HG03442 (cell line): ENCODE data around the gene ZDHHC1.

Experiments
- ATAC-seq: cut with Tn5 transposase; IDR thresholded peaks from one replicate; pipeline ENCODE4 v1.9.1; 2021; ENCODE audit warnings: mild to moderate bottlenecking, moderate library complexity; ENCODE audit not compliant: unreplicated experiment

The ZDHHC1 gene

DNA sequence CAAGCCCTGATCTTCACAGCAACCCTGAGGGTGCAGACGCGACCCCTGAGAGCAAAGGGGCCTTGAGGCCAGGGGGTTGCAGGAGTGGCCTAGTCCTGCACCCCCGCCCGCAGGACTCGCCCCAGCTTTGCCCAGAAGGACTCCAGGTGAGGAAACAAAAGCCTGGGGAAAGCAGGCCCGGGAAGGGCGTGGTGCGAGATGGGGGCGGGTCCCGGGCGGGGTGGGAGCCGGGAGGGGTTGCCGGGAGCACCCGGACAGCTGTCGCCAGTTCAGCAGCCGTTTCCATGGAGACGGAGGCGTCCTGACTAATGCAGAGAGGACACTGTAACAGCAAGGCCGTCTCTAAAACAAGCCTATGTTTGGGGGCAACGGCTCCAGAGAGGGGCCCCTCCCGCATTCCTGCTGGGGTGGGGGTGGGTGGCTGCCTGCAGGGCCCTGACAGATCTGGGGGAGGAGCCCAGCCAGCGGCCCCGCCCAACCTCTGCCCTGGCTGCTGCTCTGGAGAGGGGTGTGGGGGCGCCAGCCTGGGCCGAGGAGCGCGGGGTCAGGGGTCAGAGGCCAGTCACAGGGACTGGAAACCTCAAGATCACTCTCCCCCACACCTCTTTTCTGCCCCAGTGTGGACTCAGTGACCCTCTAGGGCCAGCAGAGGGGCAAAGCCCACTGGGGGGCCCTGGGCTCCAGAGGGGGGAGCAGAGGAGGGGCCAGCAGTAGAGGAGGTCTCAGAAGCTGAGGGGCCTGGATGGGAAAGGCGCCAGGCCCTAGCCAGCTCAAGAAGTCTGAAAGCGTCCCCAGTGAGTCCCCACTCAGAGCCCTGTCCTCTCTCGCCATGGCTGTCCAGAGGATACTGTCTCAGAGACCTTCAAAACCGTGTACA, 19.9 kb downstream of the ZDHHC1 start:
- no peak for ATAC-seq

DNA sequence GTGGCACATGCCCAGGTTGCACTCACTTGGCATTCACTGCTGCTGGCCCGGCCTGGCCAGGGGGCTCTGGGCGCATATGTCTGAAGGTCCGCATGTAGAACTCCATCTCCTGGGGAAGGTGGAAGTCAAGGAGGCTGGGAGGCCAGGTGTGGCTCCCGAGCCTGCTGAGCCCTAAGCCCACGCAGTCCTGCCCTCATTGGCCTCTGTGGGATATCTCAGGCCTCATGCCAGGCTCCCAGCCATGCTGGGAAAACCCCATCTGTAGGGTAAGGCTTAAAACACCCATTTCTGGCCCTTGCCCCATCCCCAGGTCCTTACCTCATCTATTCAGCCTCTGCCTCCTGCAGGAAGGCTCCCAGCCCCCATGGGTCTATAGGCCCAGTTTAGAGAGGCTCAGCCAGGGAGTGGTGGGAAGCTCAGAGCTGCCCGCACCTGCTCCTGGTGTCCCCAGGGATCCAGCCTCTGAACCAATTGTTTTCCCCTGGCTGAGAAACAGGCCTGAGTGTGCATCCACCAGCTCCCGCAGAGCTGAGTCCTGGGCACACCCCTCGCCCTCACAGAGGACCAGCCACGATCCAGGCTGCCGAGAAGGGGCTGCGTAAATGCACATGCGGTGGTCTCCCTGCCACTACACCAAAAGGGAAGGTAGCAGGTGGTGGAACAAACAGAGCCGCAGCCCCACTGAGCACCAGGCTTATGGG, 20.7 kb downstream of the ZDHHC1 start:
- ATAC-seq, result no peak

DNA sequence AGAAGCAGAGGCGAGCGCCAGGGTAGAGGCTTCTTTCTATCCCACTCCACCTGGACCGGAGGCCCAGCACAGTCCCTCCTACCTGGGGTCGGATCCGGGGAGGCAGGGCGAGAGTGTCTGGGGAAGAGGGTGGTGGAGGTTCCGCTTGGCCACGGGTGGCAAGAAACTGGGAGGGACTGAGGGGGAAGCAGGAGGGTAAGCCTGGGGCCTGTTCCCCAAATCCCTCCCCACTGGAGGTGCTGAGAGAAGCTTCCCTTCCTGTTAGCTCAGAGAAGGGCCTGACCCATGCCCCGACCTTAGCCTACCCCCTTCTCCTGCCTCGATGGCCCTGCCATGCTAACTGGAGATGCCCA, 21.2 kb downstream of the ZDHHC1 start:
- no peak for ATAC-seq

DNA sequence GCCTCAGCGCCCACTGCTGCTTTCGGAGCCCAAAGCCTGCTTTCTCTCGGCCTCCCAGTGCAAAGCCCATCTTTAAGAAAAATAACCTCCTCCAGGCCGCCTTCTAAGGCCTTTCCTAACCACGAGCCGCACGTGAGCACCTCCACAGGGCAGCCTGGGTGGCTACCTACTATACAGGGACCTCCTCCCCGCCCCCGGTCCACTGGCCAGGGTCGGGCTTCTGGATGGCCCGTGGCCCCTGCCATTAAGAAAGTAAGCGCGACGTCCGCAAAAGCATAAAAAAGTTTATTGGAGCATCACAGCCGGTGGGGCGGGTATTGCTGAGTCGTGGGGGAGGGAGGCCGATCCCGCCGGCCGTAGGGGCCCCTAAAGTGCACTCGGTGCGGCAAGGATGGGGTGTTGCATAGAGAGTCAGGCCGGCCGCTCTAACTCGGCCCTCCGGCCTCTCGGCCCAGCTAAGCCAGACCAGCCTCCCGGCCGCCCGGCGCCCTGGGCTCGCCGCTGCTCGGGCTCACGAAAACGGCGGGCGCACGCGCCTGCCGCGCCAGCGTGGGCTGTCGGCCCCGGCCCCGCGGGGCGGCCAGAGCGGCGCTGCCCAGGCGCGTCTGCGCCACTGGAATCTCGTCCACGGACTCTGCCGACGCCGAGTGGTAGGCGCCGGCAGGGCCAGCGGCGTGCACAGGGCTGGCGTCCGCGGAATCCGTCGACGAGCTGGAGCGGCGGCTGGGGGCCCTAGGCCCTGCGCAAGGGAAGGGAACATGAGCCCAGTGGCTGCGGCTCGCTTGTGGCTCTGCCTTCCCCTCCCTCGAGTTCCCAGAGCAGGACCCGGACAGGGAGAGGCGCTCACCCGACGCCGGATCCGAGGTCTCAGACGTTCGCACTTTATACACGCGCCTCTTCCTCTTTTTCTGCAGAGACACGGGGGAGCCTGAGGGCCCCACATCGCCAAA, 21.8 kb downstream of the ZDHHC1 start:
- no peak for ATAC-seq

DNA sequence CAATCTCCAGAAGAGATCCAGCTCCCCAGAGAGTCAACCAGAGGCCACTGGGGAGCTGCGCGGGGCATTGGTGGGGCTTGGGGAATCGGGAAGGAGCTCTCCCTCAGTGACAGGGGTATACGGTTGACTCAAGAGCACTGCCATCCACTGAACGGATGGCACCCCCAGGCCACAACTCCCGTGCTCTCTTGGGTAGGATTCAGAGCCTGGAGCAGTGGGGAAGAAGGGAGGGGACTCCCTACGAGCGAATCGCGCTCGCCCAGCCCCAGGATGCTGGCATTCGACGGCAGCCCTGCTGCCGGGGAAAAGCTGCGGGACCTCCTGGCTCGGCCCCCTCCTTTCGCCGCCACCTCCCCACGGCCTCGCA, 22.5 kb downstream of the ZDHHC1 start:
- ATAC-seq, result no peak

DNA sequence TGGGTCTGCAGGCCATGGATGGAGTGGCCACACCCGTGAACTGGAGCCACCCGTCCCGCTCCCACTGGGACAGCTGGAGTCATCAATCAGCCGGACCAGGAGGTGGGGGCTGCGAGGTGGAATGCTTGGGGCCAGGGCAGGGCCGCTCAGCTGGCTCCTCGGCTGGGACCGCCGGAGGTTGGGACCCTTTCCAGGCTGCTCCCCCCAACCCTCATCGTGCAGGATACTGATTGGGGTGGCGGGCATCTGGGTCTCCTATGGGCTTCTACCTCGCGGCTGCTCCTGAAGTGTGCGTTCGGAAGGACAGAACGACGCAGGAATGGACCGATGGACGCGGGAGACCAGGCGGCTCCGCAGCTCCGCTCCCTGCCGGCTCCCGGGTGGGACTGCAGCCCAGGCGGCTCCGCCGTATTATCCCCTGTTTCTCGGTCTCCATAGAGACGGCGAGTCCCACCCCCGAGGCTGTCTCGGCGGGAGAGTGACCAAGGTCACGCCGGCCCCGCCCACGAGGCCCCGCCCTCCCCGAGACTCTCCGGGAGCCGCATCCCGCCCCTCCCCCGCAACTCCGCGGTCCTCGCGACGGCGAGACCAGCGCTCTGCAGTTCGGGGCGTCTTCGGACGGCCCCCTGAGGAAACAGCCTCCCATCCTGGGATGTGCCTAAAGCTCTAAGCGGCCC, 23.0 kb downstream of the ZDHHC1 start, which contains the start of gene TPPP3:
TSS of gene TPPP3 (minus strand) at position 388 of the 677 bp plus-strand sequence. CDS start 2,387 bp downstream, outside the sequence.
- no peak for ATAC-seq

DNA sequence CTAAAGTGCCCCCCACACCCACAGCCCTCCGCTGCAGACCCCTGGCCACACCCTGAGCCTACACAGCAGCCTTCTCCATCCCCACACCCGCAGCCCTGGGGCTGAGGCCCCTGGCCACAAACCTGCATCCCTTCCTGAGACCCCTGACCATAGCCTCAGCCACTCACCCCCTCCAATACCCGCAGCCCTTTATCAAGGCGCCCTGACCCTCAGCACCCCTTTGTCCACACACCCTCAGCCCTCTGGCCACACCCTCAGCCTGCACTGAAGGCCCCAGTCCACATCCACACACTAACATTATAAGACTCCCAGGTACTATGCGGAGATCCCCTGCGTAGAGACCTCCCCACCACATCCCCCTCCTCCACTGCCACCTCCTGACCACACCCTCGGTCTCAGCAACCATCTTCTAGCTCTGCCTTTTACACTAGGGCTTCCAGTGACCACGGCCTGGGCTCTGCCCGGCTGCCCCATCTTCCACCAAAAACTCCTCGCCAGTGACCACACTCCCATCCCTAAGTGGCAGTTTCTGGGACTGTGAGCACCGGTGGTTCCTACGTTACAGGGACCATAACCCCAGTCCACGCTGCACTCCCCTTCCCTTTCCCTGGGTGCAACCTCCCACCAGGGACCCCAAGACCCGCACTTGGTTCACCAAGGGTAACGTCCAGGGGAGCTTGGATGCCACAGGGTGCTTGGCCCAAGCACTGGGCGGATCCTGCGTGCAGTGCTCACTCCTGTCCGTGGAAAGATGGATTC, 23.8 kb downstream of the ZDHHC1 start:
- no peak for ATAC-seq

DNA sequence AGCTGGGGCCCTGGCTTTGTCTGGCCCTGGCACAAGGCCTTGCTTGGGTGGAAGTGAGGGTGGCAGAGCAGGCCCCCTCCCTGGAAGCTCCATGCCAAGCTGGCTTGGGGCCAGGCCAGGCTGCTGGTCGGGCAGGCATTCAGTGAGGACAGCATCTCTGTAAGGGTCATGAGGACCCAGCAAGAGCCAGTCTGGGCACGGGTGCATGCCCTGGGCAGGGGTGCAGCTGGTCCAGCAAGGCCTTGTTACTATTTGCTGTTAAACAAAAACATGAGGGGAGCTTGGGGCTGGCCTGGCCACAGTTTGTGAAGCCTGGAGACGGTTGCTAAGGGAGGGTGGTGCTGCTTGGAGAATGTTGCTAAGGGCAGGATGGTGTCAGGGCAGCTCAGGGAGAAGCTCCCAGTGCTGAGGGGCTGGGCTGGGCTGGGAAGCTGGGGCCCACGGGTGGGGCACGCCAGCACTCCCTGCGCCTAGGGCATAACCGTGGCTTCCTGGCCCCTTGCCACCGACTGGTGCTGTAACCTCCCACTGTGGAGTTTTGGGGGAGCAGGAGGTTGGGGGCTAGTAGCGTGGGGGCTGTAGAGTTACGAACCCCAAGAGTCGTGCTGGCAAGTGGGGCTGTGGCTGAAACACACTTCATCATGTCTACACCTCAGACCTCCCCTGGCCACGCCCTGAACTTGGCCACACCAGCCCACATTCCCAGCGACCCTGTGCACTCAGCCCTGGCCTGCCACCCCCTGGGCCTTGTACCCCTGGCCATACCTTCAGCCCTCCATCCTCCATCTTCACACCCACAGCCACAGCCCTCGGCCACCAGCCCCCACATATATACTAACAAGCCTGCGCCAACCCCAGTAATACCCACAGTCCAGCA, 24.6 kb downstream of the ZDHHC1 start:
- no peak for ATAC-seq

DNA sequence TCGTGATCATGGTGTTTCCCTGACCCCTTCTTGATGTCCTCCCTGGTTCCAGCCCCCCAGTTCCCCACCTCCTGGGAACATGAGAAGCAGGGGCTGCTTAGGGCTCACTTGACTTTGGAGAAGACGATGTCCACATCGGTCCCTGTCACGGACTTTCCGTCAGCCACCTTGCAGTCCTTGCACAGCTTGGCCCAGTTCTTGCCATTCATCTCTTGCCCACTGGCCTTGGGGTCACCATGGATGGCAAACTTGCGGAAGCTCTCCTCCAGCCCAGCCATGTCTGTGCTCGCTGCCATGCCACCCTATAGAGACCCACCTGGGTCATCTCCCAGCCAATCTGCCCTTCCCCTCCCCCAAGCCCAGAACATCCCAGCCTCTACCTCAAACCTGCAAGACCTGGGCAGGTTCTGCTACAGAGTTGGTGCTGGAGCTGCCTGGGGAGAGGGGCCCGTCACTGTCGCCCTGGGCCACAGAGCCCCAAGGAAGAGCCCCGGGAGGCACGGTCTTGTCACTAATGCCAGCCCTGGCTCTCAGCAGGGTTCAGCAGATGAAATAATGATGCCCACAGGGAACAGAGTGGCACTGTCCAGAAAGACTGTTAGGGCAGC, 25.4 kb downstream of the ZDHHC1 start:
- ATAC-seq, result no peak

DNA sequence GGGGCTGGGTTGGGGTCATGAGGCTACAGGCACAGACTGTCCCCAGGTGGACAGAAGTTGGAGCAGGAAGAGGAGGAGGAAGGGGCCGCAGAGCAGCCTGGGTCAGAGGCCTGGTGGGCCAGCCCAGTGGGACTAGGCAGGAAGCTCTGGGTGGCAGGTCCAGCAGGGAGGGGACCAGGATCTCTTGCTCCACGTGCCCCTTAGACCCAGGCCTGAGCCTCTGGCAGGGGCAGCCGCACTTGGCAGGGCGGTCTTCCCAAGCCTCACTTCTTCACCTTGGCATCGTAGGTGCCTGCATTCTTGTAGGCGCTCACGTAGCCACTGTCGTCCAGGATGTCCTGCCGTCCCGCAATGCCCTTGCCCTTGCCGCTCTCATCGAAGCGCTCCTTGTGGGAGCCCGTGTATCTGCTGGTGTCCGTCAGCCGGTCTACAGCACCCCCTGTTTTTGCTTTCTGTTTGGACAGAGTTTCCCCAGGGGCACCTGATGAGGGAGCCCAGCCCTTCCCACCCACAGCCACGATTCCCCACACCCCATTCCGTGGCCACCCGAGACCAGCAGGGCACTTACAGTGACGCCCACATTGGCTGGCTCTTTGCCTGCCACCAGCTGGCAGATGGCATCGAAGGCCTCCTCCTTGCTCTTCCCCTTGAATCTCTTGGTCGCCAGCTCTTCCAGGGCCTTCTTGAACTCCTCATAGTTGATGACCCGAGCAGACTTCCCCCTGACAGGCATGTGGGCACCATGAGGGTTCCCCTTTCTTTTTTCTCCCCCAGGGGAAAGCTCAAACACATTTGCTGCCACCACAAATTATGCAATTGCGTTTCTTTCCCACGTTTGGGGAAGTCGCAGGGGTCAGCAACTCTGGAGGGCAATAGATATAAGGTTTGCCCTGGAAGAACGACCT, 26.1 kb downstream of the ZDHHC1 start:
- no peak for ATAC-seq

DNA sequence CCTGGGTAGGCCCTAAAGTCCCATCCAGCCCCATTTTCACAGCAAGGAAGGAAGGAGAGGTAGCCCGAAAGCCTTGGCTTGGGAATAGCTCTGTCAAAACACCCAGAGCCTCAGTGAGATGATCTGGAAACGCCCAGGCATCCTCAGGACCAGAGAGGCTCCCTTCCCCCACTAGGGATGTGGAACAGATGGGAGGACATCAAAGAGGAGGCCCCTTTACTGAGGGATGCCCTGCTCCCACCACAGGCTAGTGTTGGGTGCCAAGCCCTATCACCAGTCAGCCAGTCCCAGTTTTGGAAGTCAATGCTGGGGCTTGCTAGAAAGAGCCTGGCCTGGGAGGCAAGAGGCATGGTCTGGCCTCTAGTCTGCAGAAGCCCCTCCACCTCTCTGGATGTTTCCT, 27.7 kb downstream of the ZDHHC1 start:
- no peak for ATAC-seq

DNA sequence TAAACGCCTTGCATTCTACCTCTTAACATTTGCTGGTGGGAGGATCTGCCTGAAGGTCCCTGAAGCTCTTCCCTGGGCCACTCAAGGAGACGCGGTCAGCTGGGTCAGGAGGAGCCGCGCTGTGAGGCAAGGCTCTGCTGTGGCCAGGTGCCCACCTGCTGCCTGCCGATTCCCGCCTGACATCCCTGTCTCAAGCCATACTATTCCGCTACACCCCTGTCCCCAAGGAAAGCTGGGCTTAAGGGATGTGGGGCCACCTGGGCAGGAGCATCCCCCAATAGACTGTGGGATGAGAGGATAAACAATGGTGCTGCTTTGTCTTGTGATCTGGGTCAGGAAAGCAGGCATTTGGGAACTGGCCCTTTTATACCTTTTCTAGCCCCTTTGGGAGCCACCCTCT, 28.1 kb downstream of the ZDHHC1 start:
- ATAC-seq, result no peak

DNA sequence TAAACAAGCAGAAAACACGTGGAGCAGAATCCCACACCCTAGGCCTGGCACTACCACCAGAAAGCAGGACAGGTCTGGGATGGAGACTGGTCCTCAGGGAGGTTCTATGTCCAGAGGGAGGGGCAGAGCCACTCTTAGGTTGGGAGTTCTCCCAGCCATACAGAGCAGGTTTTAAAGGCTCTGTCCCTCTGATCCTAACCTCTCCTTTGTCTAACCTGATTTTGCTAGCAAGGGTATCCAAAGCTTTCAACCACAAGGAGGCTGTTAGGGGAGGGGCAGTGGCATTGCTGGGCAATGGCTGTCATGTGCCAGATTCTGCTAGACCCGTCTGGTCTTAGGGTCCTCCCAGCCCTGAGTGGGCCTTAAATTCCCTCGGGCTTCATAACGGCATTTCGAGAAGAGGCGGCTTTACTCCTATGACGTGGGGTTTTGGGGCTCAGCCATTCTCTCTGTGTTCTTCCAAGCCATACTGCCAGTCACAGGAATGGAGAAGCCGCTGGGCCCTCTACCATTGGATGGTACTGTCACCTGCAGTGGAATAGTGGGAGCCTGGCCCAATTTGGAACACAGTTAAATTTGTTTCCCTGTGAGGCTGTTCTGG, 28.7 kb downstream of the ZDHHC1 start:
- ATAC-seq, result no peak

DNA sequence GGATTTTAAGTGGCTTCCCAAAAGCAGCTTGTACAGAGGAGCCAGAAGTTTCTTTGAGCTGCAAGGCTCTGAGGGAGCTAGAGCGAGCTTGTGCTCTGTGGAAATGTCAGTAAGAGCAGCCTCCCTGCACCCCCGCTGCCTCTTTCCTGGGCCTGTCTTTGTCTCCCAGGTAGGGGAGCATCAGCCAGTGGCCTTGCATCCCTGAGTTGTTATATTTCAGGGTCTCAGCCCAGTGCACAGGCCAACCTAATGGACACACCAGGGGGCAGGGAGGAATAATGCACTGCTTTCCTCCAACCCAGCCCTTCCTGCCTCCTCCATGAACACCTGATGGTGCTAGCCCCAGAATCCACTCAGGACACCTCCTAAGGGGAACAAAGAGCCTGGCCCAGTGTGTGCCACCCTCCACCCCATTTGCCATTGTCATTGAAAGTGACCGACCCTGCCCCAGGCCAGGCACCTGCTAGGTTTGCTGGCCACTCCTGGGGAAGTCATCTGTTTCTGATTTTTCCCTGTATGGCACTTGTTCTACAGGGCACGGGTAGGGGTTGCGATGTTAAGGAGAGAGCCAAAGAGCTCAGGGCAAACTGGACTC, 29.3 kb downstream of the ZDHHC1 start:
- no peak for ATAC-seq

DNA sequence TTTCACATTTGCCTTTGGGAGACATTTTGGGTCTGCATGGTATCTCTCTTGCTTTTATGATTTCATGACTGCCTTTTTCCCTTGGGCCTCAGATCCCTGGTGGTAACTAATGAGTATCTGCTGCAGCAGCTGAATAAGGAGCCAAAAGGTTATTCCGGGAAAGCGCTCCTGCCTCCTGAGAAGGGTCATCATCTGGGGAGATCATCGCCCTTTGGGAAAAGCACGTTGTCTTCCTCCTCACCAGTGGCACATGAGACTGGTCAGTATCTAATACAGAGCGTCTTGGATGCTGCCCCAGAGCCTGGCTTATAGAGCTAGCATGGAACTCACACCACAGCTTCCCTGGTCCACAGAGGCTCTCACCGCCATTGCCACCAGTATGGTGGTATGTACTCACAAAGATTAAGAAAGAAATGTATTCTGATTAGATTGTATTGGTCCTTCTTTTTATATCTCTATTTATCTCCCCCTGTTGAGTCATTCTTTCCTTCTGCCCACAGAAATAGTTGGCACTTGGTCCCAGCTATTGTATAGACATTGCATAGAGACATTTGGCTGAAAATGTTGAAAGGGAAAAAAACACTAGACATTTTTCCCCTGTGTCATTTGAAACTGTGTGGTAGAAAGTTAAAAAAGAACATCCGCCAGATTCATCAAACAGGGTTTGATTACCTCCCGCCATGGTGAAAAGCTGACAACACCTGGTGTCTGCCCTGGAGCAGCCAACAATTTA, 31.3 kb downstream of the ZDHHC1 start:
- no peak for ATAC-seq

DNA sequence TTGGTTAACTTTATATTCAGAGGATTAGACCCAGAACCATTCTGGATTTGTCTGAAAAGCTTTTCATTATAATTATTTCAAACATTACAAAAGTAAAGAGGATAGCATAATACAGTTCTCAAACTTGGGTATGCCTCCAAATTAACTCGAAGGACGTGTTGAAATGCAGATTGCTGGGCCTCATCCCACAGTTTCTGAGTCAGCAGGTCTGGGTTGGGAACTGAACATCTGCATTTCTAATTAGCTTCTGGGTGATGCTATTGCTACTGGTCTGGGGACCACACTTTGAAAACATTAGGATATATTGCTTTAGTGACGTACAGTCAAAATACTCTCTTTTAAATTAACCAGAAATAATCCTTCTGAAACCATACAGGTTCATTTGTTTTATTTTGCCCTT, 33.0 kb downstream of the ZDHHC1 start:
- ATAC-seq, result no peak
